GM18858 (cell line): ENCODE measurements around the gene CETP.
"Not testable (repeated sequence)": the region's sequence is repeated elsewhere in the genome, so short reads cannot be mapped to it uniquely, and the experiment has no call there.

Source experiments
- ATAC-seq: cut with Tn5 transposase; IDR thresholded peaks from one replicate; pipeline ENCODE4 v1.9.1; 2021; ENCODE audit not compliant: unreplicated experiment

CETP gene

DNA sequence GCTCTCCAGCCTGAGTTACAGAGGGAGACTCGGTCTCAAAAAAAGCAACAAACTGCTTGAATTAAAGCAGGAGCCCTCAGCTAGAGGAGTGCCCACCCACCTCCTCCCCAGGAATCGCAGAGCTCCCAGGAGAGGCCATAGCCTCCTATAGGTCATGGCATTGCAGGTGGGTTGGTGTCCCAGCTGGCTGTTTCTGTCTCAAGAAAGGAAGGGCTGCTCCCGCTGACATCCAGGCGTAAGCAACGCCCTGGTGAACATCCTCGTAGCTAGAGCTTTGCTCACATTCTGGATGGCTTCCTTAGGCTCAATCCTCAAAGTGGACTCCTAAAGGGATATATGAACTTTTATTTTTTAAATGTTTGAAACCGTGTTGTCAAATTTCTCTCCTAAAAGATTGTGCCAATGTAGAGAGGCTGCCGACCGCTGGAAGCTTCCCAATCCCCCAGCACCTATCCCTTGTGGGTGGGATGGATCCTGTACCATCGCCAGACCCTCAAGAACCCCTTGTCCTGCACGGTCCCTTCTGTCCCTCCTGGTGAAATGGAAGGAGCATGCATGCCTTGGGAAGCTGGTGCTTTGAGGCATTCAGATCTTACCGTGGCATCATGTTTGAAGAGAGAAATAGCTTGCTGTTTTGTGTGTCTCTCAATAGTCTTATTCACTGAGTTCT is 33.5 kb downstream of the CETP start:
- ATAC-seq, result no peak

DNA sequence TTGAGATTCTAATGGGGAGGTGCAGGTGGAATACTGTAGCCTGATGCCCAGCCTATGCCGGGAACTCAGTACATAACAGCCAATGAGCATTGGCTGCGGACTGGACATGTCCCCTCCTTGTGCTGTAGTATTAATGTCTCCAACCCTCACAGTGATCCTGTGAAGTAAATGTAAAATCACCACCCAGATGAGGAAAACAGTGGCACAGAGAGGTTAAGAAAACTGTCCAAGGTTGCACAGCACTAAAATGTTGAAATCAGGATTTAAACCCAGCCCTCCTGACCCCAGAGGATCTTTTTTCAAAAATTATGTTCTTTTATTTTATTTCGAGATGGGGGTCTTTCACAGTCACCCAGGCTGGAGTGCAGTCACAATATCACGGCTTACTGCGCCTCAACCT is 35.5 kb downstream of the CETP start:
- ATAC-seq, result no peak

DNA sequence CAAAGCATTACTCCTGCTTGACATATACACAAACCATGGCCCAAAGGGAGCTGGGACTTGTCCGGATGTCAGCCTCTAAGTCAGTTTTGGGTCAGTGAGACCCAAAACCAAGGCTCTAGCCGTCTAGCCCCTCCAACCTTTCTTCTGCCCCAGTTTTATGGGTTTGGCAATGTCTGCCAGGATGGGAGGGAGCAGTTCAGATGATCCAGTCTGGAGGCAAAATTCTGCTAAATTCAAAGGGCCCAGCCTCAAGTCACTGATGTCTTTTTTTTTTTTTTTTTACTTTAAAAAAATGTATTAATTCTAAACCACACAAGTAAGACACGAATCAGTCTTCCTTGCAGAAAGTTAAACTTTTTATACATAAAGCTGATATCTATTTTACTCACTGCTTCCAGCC is 36.2 kb downstream of the CETP start:
- ATAC-seq, result no peak

DNA sequence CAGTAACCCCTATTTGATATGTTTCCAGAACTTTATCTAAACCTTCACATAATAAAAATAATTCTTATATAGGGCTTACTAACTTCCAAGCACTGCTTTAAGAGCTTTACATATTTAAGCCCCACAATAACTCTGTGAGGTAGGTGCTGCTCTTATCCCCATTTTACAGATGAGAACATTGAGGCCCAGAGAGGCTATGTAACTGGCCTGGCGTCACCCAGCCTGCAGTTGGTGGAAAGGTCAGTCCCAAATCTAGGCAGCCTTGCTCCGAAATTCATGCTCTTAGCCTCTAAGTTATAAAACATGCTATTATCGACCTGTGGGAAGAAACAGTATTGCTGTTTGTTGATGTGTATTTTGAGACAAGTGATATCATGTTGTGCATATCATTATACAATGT is 36.6 kb downstream of the CETP start:
- ATAC-seq, result no peak

DNA sequence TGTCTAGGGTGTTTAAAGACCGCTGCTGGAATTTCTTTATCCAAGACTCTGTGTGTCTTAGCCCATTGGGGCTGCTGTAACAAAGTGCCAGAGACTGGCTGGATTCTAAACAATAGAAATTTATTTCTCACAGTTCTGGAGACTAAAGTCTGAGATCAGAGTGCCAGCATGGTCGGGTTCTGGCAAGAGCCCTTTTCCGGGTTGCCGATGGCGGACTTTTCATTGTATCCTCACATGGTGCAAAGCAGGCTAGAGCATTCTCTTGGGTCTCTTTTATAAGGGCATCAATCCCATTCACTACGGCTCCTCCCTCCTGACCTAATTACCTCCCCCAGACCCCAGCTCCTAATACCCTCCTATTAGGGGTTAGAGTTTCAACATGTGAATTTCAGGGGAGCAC is 37.1 kb downstream of the CETP start:
- ATAC-seq, result no peak

DNA sequence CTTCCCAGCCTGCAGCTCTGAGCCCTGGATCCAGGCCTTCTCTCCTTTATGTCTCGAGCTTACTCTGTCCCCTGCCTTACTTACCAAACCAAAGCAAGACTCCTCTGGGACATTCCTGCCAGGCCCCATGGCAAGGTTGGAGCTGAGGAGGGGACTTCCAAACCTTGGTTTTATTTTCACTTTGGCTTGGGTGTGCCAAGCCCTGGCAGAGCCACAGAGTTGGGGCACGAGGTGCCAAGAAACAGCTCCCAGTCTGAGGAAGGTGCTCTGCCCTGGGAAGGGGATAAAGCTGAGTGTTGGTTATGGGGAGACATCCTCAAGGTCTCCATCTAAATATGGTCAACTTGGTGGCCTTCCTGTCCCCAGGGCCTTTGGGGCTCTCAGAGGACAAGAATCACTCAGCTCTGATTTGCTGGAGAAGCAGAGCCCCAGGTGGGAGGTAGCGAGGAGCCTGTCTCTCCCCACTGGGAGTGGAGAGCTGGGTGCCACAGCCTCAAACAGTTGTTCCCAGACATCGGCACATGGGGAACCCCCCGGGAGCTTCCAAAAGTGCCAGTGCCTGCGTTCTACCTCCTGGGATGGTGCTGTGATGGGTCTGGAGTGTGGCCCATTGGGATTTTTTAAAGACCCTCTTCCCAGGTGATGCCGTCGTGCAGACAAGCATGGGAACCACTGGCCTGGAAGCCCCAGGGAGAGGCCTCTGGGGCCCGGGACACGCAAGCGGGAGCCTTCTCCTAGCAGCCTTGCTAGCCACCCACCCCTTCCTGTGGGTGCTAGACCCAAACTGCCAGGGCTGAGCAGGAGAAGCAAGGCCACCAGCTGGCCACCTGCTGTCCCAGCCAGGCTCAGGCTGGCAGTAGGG is 37.9 kb downstream of the CETP start:
- ATAC-seq, result no peak

DNA sequence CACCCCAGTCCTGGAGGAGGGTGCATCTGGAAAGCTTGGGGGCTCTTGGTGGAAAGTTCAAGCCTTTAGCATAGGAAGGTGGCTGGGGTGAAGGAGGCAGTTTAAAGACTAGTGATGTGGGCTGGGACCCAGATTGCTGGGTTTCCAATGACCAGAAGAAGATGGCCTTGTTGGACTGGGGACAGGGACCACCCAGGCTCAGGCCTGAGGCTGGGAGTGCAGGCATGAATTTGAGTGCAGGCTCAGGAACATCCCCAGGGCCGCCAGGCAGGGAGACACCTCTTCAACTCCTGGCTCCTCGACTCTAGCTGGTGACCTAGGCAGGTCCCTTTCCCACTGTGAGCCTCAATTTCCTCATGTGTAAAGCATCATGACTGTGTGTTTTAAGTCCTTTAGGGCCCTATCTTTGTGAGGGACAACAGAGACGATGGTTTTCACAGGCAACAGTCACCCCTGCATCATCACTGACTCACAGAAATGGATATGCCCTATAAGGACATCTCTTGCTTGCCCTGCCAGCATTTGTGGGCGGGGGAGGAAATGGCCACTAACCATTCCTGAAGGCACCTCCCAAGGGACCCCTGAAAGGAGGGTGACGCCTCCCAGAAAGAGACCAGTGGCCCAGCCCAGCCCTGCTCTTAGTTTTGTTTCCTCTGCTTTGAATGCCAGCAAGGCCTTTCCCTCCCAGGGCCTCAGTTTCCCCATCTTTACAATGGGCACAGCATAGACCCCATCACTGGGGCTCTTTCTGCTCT is 38.7 kb downstream of the CETP start:
- no peak for ATAC-seq

DNA sequence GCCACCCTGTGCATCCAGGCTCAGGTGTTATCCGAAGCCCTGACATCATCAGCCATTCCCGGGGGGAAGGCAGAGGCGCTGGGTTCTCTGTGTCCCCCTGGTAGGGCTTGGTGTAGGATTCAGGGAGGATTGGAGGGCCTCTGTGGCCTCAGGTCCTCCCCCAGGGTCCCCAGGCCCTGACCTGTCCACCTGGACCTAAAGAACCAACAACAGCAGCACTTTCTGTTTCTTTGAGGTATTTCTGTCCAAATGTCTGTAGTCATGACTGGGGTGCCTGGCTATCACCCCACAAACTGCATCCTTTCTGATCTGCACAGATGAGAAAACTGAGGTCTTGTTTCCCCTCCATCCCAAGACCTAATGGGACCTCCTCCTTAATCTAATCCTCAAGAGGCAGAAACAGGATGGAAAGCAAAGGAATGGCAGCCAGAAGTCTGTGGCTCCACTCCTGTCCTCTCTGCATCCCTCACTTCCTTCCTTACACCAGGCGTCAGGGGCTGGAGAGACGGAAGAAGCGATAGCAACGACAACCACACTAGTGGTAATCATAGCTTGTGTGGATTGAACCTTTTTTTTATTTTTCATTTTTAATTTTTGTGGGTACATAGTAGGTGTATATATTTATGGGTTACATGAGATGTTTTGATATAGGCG is 39.4 kb downstream of the CETP start:
- no peak for ATAC-seq

DNA sequence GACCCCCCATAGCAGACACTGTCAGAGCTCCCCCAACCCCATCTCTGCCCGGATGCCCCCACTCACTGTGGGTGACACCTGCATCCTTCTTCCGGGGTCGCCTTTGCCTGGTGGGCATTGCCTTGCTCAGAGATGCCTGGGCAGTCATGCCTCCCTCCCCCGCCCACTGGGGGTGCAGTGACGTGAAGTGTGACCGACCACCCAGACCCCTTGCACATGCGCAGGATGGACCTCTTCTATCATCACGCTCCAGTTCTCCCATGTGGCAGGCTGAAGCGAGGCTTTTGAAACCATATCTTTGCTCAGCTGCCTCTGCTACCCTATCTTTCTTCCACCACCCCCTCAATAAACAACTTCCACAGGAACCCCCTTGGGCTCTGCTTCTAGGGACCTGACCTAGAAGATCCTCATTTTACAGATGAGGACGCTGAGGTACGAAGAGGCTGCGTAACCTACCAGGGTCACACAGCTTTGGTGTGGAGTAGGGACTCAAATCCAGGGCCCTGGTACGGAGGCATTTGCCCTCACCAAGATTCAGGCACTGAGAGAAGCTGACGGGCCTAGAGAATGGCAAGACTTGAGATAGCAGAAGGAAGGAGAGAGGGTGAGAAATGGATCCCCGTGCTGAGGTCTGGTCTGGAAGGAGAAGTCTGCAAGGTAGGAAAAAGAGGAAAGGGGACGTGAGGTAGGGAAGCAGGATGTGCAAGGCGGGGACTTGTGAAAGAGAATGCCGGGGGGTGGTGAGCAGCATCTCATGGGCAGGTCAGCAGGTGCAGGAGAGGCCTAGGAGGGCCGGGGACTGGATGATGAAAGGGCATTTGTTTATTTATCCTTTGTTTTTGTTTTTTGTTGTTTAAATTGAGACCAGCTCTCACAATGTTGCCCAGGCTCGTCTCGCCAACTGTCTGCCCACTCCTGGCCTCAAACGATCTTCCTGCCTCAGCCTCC is 42.0 kb downstream of the CETP start:
- ATAC-seq, result no peak

DNA sequence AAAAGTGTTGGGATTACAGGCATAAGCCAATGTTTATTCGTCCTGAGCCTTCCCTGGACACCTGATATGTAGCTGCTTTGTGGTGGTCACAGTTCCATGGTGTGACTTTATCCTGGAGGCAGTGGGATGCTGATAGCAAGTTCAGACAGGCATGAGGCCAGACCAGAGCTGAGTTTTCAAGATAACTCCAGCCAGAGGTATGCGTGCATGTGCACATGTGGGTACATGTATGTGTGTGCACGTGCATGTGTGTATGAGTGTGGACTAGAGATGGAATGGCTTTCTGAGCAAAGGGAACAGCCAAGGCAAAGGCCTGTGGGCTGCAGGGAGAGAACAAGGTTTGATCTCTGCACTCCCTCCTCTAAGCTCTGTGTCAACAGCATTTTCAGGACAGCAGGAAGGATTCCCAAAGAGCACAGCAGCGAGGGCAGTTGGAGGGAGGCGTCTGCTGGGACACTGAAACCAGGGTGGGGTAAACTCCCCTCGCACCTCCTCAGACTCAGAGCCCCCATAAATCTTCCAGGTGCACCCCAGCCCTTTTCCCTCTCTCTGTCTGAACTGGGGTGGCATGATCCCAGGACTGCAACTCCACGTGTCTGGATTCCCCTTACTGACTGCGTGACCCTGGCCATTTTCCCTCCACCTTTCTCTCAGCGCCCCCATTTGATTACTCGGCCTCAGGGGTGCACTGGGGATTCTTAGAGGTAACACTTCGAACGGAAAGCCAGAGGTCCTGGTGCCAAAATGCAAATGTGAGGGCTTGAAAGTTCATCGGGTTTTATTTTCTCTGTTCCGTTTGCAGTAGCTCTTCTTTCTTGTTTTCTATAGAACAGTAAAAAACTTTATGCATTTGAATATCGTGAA is 42.9 kb downstream of the CETP start:
- no peak for ATAC-seq

DNA sequence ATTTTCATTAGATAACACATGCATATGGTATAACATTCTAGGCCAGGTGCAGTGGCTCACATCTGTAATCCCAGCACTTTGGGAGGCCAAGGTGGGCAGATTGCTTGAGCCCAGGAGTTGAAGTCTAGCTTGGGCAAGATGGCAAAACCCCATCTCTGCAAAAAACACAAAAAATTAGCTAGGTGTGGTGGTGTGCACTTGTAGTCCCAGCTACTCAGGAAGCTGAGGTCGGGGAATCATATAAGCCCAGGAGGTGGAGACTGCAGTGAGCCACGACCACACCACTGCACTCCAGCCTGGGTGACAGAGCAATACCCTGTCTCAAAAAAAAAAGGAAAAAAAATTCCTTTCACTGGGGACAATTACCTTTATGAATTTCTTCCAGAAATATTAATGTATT is 43.8 kb downstream of the CETP start:
- not testable (repeated sequence) for ATAC-seq

DNA sequence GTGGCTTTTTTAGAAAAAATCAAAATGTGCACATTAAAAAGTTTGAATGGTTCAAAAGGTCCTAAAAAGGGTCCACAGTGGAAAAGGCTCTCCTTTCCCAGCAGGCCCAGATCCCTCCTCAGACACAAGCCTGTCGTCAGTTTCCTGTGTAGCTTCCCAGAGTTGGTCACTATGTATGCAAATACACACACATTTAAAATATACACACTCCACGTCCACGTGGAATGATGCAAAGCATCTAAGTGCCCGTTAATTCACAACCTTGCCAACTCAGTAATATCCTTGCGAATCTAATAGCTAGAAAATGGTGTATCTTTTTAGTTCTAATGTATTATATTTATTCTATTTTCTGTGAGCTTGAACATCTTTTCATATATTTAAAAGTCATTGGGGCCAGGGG is 45.3 kb downstream of the CETP start:
- no peak for ATAC-seq

DNA sequence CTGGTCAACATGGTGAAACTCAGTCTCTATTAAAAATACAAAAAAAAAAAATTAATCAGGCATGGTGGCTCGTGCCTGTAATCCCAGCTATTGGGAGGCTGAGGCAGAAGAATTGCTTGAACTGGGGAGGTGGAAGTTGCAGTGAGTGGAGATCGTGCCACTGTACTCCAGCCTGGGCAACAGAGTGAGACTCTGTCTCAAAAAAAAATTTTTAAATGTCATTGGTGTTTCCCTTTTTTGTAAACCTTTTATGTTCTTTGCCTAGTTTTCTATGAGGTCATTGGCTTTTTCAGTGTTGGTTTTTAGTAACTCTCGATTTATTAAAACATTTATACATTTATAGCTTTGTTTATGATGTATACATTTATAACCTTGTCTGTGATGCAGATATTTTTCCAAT is 45.8 kb downstream of the CETP start:
- ATAC-seq, result no peak

DNA sequence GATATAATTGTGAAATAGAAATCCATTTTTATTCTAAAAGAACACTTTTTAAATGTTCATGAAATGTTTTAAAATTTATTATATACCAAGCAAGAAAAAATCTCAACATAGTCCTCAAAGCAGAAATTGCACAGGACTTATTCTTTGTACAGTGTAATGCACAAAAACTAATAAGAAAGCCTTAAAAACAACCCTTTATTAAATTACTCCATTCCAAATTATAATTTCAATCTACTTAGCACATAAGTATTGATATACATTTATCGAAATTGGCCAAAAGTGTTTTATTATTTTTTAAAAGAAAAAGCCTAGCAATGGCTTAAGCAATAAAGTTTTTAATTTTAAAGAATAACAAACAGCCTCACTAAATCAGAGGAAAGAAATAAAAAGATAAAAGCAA is 46.7 kb downstream of the CETP start:
- no peak for ATAC-seq

DNA sequence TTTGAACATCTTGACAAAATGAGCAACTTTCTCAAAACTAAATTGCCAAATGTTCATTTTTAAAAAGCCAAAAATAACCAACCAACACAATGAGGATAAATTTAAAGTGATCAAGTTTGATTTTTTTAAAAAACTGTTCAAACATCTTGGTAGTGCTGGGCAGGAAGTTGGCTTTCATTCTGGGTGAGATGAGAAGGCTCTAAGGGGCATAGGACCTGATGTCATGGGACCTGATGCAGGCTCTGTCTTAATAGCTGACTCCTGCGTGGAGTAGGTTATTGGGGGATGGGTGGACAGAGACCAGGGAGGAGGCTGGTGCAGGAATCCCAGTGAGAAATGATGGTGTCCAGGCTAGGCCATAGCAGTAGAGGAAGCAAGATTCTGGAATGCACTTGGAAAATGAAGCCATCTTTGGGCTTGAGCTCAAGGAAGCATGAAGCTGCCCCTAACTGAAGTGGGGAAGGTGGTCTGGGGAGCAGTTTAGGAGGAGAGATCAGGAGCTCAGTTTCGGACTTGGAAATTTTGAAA is 48.0 kb downstream of the CETP start:
- no peak for ATAC-seq

DNA sequence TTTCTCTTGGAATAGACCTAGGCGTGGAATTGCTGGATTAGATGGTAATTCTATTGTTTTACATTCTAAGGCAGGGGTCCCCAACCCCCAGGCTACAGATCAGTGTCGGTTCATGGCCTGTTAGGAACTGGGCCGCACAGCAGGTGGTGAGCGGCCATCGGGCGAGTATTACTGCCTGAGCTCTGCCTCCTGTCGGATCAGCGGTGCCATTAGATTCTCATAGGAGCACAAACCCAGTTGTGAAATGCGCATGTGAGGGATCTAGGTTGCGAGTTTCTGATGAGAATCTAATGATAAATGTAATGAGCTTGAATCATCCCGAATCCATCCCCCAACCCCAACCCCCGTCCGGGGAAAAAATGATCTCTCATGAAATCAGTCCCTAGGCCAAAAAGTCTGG is 50.6 kb downstream of the CETP start:
- ATAC-seq, result no peak

DNA sequence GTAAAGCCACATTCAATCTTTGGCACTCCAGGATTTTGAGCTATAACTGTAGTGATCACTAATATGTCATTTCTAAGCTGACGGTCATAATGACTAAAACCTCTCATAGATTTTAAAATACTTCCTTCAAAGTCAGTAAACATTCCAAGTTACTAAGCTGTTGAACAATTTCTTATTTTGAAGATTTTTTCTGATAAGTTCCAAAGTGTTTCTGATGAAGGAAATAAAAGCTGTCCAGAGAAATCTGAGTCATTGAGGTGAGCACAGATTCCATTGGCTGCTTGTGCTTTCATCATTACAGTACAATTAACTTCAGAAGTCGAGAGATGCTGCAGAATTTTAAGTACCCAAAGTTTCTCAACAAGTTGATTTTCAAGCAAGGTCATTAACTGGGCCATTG is 51.5 kb downstream of the CETP start:
- ATAC-seq, result no peak

DNA sequence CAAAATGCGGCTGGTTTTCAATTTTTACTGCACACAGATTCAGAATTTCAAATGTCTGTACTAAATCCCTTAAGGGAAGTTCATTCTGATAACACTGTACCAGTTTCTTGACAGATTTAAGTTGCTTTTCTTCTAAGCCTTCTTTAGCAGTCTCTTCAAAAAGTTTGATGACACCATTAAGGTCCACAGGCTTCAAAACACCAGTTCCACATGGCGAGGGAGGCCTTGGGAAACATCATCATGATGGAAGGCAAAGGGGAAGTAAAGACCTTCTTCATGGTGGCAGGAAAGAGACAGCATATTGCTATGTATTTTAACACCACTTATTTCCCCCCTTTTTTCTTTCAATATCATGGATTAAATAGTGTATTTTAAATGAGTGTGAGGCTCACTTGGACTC is 52.2 kb downstream of the CETP start:
- no peak for ATAC-seq

DNA sequence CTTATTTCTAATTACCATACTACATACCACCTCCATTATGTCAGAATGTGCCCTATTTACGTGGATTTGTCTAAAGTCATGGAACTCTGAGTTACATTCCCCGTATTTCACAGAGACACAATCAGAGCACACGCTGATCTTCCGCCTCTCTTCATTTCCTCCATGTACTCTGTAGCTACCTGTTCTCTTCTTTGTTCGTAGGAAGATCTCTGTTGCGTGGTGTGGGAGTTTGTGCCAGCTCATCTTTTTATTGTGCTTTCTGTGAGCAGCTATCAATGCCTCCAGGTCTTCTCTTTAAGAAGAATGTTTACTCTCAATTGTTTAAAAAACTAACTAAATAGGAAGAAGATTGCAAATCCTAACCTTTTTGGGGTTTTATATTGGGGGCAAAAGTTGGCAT is 54.6 kb downstream of the CETP start:
- no peak for ATAC-seq
